Body of pancreas (tissue), 4 donors: ENCODE measurements around the gene SLC7A6.

Source experiments
- POLR2A ChIP-seq, 3 donors: fragments of 450-650 bp; IDR thresholded peaks; one replicate each; pipeline ENCODE4 v1.6.1; 2016; ENCODE audit warnings: antibody characterized with exemption in 3 of 3, mild to moderate bottlenecking in 2 of 3
- TF ChIP-seq, protein P1 (sequence below), 7 experiments: fragments of 450-650 bp in 4 of 7; fragments of 200-600 bp in 3 of 7; sonication (generic) in 3 of 7; IDR thresholded peaks; one replicate each; pipeline ENCODE4 v1.5.1; 2016 to 2019; ENCODE audit warnings: antibody characterized with exemption in 7 of 7

DNA sequence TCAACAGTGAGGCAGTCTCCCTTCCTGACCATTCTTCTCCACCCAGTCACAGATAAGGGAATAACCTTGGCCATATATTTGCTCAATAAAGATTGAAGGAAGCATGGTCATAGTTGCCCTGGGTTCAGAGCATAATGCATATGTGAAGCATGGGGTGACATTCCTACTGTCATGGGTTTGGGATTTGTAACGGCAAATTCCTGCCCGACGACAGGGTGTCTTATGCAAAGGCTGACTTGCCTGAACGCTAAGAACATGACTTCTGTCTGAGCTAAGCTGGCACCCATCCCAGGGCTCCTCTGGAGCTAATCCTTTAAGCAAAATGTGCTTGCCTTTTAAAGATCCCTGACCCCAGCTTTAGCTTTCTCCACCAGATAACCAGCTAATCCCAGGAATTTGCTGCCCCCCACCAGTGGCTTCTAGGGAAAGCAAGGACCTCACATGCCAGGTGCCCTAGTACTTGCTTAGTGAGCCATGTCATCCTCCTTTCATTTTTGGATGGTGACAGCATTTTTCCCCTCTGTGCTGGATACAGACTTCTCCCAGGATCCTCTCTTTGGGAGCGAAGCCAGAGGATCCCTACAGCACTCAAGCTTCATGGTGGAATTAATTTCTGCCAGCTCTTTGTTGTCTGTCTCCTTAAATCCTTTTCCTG, 34.7 kb downstream of the SLC7A6 start:
- TF ChIP-seq, protein P1, sequence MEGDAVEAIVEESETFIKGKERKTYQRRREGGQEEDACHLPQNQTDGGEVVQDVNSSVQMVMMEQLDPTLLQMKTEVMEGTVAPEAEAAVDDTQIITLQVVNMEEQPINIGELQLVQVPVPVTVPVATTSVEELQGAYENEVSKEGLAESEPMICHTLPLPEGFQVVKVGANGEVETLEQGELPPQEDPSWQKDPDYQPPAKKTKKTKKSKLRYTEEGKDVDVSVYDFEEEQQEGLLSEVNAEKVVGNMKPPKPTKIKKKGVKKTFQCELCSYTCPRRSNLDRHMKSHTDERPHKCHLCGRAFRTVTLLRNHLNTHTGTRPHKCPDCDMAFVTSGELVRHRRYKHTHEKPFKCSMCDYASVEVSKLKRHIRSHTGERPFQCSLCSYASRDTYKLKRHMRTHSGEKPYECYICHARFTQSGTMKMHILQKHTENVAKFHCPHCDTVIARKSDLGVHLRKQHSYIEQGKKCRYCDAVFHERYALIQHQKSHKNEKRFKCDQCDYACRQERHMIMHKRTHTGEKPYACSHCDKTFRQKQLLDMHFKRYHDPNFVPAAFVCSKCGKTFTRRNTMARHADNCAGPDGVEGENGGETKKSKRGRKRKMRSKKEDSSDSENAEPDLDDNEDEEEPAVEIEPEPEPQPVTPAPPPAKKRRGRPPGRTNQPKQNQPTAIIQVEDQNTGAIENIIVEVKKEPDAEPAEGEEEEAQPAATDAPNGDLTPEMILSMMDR (IDR thresholded peaks at IDR 0.05), result no peak
- TF ChIP-seq POLR2A (IDR thresholded peaks at IDR 0.05), result no peak
